ENCODE results near the gene C13orf42. TPM values are rescaled to one million over a fixed set of nuclear protein-coding genes. Genes with fewer than 3 reads are reported as not detected.

Gene C13orf42
- total RNA-seq, 4 donors from 2014 or later: 0.10 TPM; not detected in 3

DNA sequence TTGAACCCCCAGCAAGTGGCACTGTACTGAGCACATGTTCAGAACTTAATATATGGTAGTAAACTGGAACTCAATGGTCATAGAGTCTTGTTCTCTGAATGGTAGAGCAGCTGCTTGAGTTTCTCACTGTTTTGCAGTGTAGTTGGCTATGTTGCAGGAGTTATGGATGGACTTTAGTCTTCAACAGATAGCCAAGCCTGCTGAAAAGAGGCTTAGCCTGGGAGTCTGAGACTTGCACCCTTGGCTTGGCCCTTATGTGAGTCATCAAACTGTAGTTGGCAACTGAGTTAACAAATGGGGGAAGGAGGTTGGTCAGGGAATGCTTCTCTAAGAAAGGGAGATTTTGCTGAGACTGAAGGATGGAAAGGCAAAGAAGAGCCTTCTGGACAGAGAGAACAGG lies 62.5 kb downstream of the C13orf42 start:
- intact Hi-C loops (cut with DNase I; ENCODE audit: low total_unique reads): no loop called here
- DNase-seq (ENCODE audit: low spot score in 2 of 2): no peak
- no peak overlapping the region for H3K4me3 ChIP-seq (ENCODE audit: low read depth, poor library complexity, severe bottlenecking)
- no peak for TF ChIP-seq POLR2A (IDR thresholded peaks at IDR 0.05)
- TF ChIP-seq, protein P1, sequence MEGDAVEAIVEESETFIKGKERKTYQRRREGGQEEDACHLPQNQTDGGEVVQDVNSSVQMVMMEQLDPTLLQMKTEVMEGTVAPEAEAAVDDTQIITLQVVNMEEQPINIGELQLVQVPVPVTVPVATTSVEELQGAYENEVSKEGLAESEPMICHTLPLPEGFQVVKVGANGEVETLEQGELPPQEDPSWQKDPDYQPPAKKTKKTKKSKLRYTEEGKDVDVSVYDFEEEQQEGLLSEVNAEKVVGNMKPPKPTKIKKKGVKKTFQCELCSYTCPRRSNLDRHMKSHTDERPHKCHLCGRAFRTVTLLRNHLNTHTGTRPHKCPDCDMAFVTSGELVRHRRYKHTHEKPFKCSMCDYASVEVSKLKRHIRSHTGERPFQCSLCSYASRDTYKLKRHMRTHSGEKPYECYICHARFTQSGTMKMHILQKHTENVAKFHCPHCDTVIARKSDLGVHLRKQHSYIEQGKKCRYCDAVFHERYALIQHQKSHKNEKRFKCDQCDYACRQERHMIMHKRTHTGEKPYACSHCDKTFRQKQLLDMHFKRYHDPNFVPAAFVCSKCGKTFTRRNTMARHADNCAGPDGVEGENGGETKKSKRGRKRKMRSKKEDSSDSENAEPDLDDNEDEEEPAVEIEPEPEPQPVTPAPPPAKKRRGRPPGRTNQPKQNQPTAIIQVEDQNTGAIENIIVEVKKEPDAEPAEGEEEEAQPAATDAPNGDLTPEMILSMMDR (IDR thresholded peaks at IDR 0.05): no peak

DNA sequence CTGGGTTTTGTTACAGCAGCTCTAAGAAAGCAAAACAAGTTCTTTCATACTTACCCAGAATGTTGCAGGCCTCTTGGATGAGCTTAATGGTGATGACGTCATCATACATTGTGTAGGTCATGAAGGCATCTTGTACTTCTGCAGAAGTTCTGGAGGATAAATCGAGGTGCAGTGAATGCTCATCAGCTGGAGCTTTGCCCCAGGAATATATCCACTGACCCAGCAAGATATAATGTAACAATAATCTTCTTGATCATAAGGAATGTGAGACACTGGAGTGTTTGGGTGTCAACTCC lies 63.0 kb downstream of the C13orf42 start:
- no peak for DNase-seq (ENCODE audit: low spot score in 2 of 2)
- intact Hi-C loops (cut with DNase I; ENCODE audit: low total_unique reads): no loop called here
- no peak for TF ChIP-seq POLR2A (IDR thresholded peaks at IDR 0.05)
- TF ChIP-seq, protein P1 (IDR thresholded peaks at IDR 0.05): no peak
- WGBS, 2 donors: 72 to 81% methylated on average over 2 of the region's 2 CpGs
- no peak overlapping the region for H3K4me3 ChIP-seq (ENCODE audit: low read depth, poor library complexity, severe bottlenecking)

DNA sequence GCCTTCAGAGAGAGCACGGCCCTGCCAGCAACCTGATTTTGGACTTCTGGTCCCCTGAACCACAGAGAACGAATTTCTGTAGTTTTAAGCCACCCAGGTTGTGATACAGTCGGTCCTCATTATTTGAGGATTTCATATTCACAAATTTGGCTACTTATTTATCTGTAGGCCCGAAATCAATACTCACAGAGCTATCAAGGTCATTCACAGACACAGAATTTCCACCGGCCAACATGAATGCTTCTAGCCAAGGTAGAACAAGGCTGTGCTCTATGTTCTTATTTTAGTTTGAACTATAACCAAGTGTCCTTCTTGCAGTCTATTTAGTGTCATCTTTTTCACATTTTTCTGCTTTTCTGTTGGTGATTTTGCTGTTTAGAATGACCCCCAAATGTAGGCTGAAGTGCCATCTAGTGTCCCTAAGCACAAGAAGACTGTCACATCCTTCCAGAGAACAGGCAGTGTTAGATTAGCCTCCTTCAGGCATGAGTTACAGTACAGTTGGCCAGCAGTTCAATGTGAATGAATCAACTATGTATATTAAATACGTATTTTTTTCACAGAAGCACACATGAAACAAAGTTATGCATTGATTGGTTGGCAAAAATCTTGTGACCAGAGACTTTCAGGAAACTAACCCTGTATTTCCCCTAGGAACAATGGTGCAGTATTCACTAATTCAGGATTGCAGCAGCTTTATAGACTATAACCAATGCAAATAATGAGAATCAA lies 63.5 kb downstream of the C13orf42 start:
- DNase-seq (ENCODE audit: low spot score in 2 of 2): no peak
- intact Hi-C loops (cut with DNase I; ENCODE audit: low total_unique reads): no loop called here
- TF ChIP-seq, protein P1 (IDR thresholded peaks at IDR 0.05): no peak
- no peak for TF ChIP-seq POLR2A (IDR thresholded peaks at IDR 0.05)
- 82 to 87% methylated on average over 6 of the region's 6 CpGs for WGBS, 2 donors
- no peak overlapping the region for H3K4me3 ChIP-seq (ENCODE audit: low read depth, poor library complexity, severe bottlenecking)

DNA sequence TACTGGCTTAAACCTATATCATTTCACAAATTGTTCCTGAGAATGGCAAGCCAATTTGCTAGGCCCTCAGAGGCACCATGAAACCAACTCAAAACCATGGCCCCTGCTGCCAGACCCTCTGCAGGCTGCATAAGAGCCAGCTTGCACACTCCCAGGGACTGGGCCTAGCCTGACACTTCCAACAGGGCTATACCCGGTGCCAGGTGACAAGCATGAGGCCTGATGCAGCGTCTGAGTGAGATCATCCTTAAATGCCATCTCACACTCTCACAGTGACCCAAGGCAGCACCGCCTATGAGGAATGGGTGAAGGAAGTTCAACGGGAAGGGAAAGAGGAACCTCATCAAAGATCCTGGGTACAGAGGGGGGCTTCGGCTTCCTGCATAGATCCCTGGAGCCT lies 65.6 kb downstream of the C13orf42 start:
- no peak overlapping the region for H3K4me3 ChIP-seq (ENCODE audit: low read depth, poor library complexity, severe bottlenecking)
- intact Hi-C loops (cut with DNase I; ENCODE audit: low total_unique reads): no loop called here
- TF ChIP-seq POLR2A (IDR thresholded peaks at IDR 0.05): no peak
- TF ChIP-seq, protein P1 (IDR thresholded peaks at IDR 0.05): no peak
- 81 to 83% methylated on average over 5 of the region's 5 CpGs for WGBS, 2 donors
- no peak for DNase-seq (ENCODE audit: low spot score in 2 of 2)

DNA sequence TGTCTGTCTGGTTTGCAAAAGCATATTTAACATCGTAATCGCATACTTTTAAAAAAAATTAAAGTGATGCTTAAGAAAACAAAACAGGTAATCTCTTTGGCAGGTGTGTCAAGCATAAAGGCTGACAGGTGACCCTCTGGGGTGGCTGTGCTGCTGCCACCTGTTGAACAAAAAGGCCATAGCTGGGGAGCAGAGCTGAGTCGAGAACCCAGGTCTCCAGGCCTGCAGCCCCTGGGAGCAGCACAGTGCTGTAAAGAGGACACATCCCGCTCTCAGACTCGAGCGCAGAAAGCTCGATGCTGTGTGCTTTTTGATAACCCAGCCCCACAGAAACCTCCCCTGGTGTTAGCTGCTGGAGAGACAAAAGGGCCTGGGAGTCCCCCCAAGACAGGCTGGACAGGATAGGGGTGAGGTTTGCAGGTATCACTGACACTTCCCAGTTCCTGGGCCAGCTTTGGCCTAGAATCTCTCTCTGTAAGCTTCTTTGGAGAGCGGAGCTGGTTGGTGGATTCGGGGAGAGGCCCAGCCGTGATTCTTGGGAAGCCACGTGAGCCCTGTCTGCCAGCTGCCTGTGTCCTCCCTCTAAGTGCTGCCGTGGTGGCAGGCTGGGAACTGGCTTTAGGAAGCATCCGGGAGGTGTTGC lies 66.9 kb downstream of the C13orf42 start:
- H3K4me3 ChIP-seq (ENCODE audit: low read depth, poor library complexity, severe bottlenecking): no peak overlapping the region
- DNase-seq (ENCODE audit: low spot score in 2 of 2): no peak
- intact Hi-C loops (cut with DNase I; ENCODE audit: low total_unique reads): no loop called here
- 89 to 94% methylated on average over 13 of the region's 13 CpGs for WGBS, 2 donors
- TF ChIP-seq, protein P1 (IDR thresholded peaks at IDR 0.05): no peak
- TF ChIP-seq POLR2A (IDR thresholded peaks at IDR 0.05): no peak

DNA sequence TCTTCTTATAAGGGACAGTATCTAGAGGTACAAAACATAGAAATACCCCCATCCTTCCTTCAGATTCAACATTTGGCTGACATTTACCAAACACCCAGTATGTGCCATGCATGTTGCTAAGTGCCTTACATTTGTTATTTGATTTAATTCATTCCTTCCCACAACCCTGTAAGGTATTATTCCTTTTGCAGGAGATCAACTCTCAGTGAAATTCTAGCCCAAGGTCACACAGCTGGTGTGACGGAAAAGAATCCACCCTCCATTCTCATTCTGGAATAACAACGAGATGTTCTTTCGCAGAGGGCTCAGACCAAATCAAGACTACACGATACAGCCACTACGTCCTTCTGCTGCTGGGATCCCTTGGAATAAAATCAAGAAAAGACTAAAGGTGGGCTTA lies 67.8 kb downstream of the C13orf42 start:
- DNase-seq (ENCODE audit: low spot score in 2 of 2): no peak
- intact Hi-C loops (cut with DNase I; ENCODE audit: low total_unique reads): no loop called here
- WGBS, 2 donors: 80 to 93% methylated on average over 5 of the region's 5 CpGs
- no peak overlapping the region for H3K4me3 ChIP-seq (ENCODE audit: low read depth, poor library complexity, severe bottlenecking)
- TF ChIP-seq POLR2A (IDR thresholded peaks at IDR 0.05): no peak
- TF ChIP-seq, protein P1 (IDR thresholded peaks at IDR 0.05): no peak
